H7 (cell line): ENCODE data around the gene TMEM255A. TPM values are rescaled to one million over a fixed set of nuclear protein-coding genes. Genes with fewer than 3 reads are reported as not detected.
A peak's percentile ranks its signal among the peaks of the same experiment; 100 is the strongest.
"Not testable (repeated sequence)": the region's sequence is repeated elsewhere in the genome, so short reads cannot be mapped to it uniquely, and the experiment has no call there.

Experiments
- DNase-seq: peaks from one replicate; pipeline ENCODE4 v3.0.0; 2012
- H3K27me3 ChIP-seq: 2 replicates; pipeline ENCODE4 v1.6.0; 2011; ENCODE audit warnings: mild to moderate bottlenecking, low read length; ENCODE audit not compliant: control insufficient read depth, insufficient read depth
- H3K36me3 ChIP-seq: replicated peaks from 2 replicates; pipeline ENCODE4 v1.5.1; 2011; ENCODE audit warnings: low read length; ENCODE audit not compliant: control insufficient read depth, insufficient read depth
- H3K4me3 ChIP-seq: 2 replicates; pipeline ENCODE4 v1.5.1; 2011; ENCODE audit warnings: low read depth, mild to moderate bottlenecking, control low read depth, low read length, moderate library complexity; ENCODE audit not compliant: insufficient read depth
- total RNA-seq: library from RNA; depleted of rRNA; stranded (reverse); fragments of >200 nt; shearing (Covaris generic); gene quantifications from 2 replicates; pipeline ENCODE4 v1.2.3, GENCODE V29; 2014; rRNA removed

The TMEM255A gene
- total RNA-seq = 0.44 and 0.94 TPM in 2 replicates

- Histone ChIP-seq H3K27me3 (peaks cover 49% of the 10 kb centered on the region), H3K4me3 (peak within 1 kb of the TSS; percentile 53), H3K36me3 (no peaks in the 10 kb centered on the region)
- DNase-seq = peak; percentile 66
Observed at GRCh38 chrX:120310861-120311726, at the start of gene TMEM255A. TSS of gene TMEM255A (minus strand) at chrX:120311461. CDS start at chrX:120311309, 152 bp downstream.

- no peak overlapping the region for H3K4me3 ChIP-seq
- no peaks in the 10 kb centered on the region for H3K36me3 ChIP-seq
- DNase-seq = no peak
- H3K27me3 ChIP-seq = no peaks in the 10 kb centered on the region
Observed at GRCh38 chrX:120358737-120359456, 47.6 kb upstream of the TMEM255A start.

GRCh38 chrX:120357186-120357585 lies 45.9 kb upstream of the TMEM255A start:
- no peak for DNase-seq
- Histone ChIP-seq H3K36me3 (no peaks in the 10 kb centered on the region), H3K4me3 (no peak overlapping the region), H3K27me3 (no peaks in the 10 kb centered on the region)

- Histone ChIP-seq H3K4me3 (no peak overlapping the region), H3K27me3 (no peaks in the 10 kb centered on the region), H3K36me3 (no peaks in the 10 kb centered on the region)
- DNase-seq = no peak
Observed at GRCh38 chrX:120356084-120356483, 44.8 kb upstream of the TMEM255A start.

- no peak overlapping the region for H3K4me3 ChIP-seq
- H3K27me3 ChIP-seq = no peaks in the 10 kb centered on the region
- no peak for DNase-seq
- no peaks in the 10 kb centered on the region for H3K36me3 ChIP-seq
Observed at GRCh38 chrX:120350450-120351138, 39.3 kb upstream of the TMEM255A start.

- not testable (repeated sequence) for DNase-seq, H3K36me3 ChIP-seq
Observed at GRCh38 chrX:120344566-120344965, 33.3 kb upstream of the TMEM255A start.

GRCh38 chrX:120336899-120337298 lies 25.6 kb upstream of the TMEM255A start:
- Histone ChIP-seq H3K4me3 (no peak overlapping the region), H3K27me3 (no peaks in the 10 kb centered on the region), H3K36me3 (no peaks in the 10 kb centered on the region)
- DNase-seq = no peak

More at GRCh38 chrX:120344566-120344965, 33.3 kb upstream of the TMEM255A start:
- H3K27me3 ChIP-seq, H3K4me3 ChIP-seq: not testable (repeated sequence)

- no peak overlapping the region for H3K4me3 ChIP-seq
- no peaks in the 10 kb centered on the region for H3K27me3 ChIP-seq
- DNase-seq = no peak
- H3K36me3 ChIP-seq = no peaks in the 10 kb centered on the region
Observed at GRCh38 chrX:120335289-120335688, 24.0 kb upstream of the TMEM255A start.

GRCh38 chrX:120334603-120335002 lies 23.3 kb upstream of the TMEM255A start:
- Histone ChIP-seq H3K27me3 (no peaks in the 10 kb centered on the region), H3K36me3 (no peaks in the 10 kb centered on the region), H3K4me3 (no peak overlapping the region)
- no peak for DNase-seq

GRCh38 chrX:120334151-120334550 lies 22.9 kb upstream of the TMEM255A start:
- H3K27me3 ChIP-seq = no peaks in the 10 kb centered on the region
- no peak for DNase-seq
- no peaks in the 10 kb centered on the region for H3K36me3 ChIP-seq
- no peak overlapping the region for H3K4me3 ChIP-seq

- DNase-seq = peak; percentile 16
- no peaks in the 10 kb centered on the region for H3K36me3 ChIP-seq
- H3K4me3 ChIP-seq = no peak overlapping the region
- no peaks in the 10 kb centered on the region for H3K27me3 ChIP-seq
Observed at GRCh38 chrX:120332394-120332793, 21.1 kb upstream of the TMEM255A start.

- Histone ChIP-seq H3K27me3 (no peaks in the 10 kb centered on the region), H3K4me3 (no peak overlapping the region), H3K36me3 (no peaks in the 10 kb centered on the region)
- DNase-seq = no peak
Observed at GRCh38 chrX:120331116-120331515, 19.9 kb upstream of the TMEM255A start.

- DNase-seq = no peak
- no peak overlapping the region for H3K4me3 ChIP-seq
- H3K36me3 ChIP-seq = no peaks in the 10 kb centered on the region
- H3K27me3 ChIP-seq = no peaks in the 10 kb centered on the region
Observed at GRCh38 chrX:120321520-120322281, 10.4 kb upstream of the TMEM255A start.

- Histone ChIP-seq H3K4me3 (no peak overlapping the region), H3K27me3 (peaks cover 2% of the 10 kb centered on the region; the same call in 1 of the 2 replicates), H3K36me3 (no peaks in the 10 kb centered on the region)
- no peak for DNase-seq
Observed at GRCh38 chrX:120318411-120318810, 7.2 kb upstream of the TMEM255A start.
